Naive thymus-derived CD4-positive, alpha-beta T cell (primary cell): ENCODE measurements around the gene GPR89B. TPM values are rescaled to one million over a fixed set of nuclear protein-coding genes. Genes with fewer than 3 reads are reported as not detected.

Experiments
- ATAC-seq: fragments of 150-1000 bp; cut with Tn5 transposase; 2 replicates; pipeline ENCODE4 v1.10.0; 2021; ENCODE audit warnings: mild to moderate bottlenecking, moderate library complexity
- CTCF ChIA-PET: fragments of 350-600 bp; sonication (Branson Sonifier 250); formaldehyde crosslinking; loops from one replicate; lab custom pipeline; 2021; ENCODE audit warnings: antibody characterized with exemption; lab: Charles Lee
- POLR2A ChIA-PET: fragments of 350-600 bp; sonication (Branson Sonifier 250); formaldehyde crosslinking; loops from one replicate; lab custom pipeline; 2021; ENCODE audit warnings: antibody characterized with exemption, inconsistent platforms; lab: Charles Lee
- DNase-seq, 9 donors: peaks; one replicate each; pipeline versions ENCODE4 v3.0.0 to v3.0.0-alpha.2; 2020 to 2022; ENCODE audit warnings: mixed read lengths in 1 of 9
- H3K27ac ChIP-seq: one replicate; pipeline ENCODE4 v1.7.0; 2013; ENCODE audit warnings: mild to moderate bottlenecking, low read depth, low read length, moderate library complexity
- H3K27me3 ChIP-seq, 2 donors: one replicate each; pipeline ENCODE4 v1.7.0; 2013; ENCODE audit warnings: low read length in 2 of 2, mild to moderate bottlenecking in 2 of 2, moderate library complexity in 2 of 2; ENCODE audit not compliant: control insufficient read depth in 2 of 2, insufficient read depth in 2 of 2
- H3K36me3 ChIP-seq, 3 experiments: 1 replicate in 2 of 3; 2 replicates in 1 of 3; pipeline ENCODE4 v1.7.0; 2013; ENCODE audit warnings: low read length in 3 of 3, mild to moderate bottlenecking in 3 of 3, moderate library complexity in 1 of 3; ENCODE audit not compliant: insufficient read depth in 3 of 3, control insufficient read depth in 2 of 3
- H3K4me1 ChIP-seq, 2 donors: one replicate each; pipeline ENCODE4 v1.7.0; 2013; ENCODE audit warnings: low read length in 2 of 2, mild to moderate bottlenecking in 2 of 2, moderate library complexity in 1 of 2; ENCODE audit not compliant: control insufficient read depth in 2 of 2, insufficient read depth in 2 of 2
- H3K4me3 ChIP-seq: 2 replicates; pipeline ENCODE4 v1.7.0; 2013; ENCODE audit warnings: mild to moderate bottlenecking, low read length
- H3K9me3 ChIP-seq, 3 experiments: 1 replicate in 2 of 3; 2 replicates in 1 of 3; pipeline ENCODE4 v1.7.0; 2013; ENCODE audit warnings: low read length in 3 of 3; ENCODE audit not compliant: control insufficient read depth in 2 of 3
- H3K27ac Mint-ChIP-seq, 9 donors: one replicate each; pipeline ENCODE4 v1.8.0; 2020 to 2022; ENCODE audit warnings: mixed read lengths in 9 of 9, mild to moderate bottlenecking in 8 of 9, moderate library complexity in 5 of 9, inconsistent platforms in 2 of 9
- H3K27me3 Mint-ChIP-seq, 5 donors: one replicate each; pipeline ENCODE4 v1.8.0; 2021 to 2022; ENCODE audit warnings: mixed read lengths in 5 of 5, mild to moderate bottlenecking in 1 of 5
- H3K36me3 Mint-ChIP-seq, 5 donors: one replicate each; pipeline ENCODE4 v1.8.0; 2020 to 2022; ENCODE audit warnings: mixed read lengths in 5 of 5, mild to moderate bottlenecking in 3 of 5, inconsistent platforms in 1 of 5
- H3K4me1 Mint-ChIP-seq, 7 donors: one replicate each; pipeline ENCODE4 v1.8.0; 2020 to 2022; ENCODE audit warnings: mixed read lengths in 7 of 7, mild to moderate bottlenecking in 3 of 7, inconsistent platforms in 1 of 7
- H3K4me3 Mint-ChIP-seq, 10 donors: one replicate each; pipeline ENCODE4 v1.8.0; 2020 to 2022; ENCODE audit warnings: mild to moderate bottlenecking in 10 of 10, mixed read lengths in 10 of 10, moderate library complexity in 6 of 10, inconsistent platforms in 2 of 10
- H3K9me3 Mint-ChIP-seq, 11 donors: one replicate each; pipeline ENCODE4 v1.8.0; 2020 to 2022; ENCODE audit warnings: mixed read lengths in 11 of 11, mild to moderate bottlenecking in 4 of 11, inconsistent platforms in 1 of 11, moderate library complexity in 1 of 11
- intact Hi-C, 2 donors: fragments of 100-400 bp; cut with micrococcal nuclease; formaldehyde crosslinking; loops; one replicate each; pipeline ENCODE4 v1.15.1; 2023
- polyA plus RNA-seq, 2 donors: library from polyadenylated mRNA; unstranded; fragments of 300-500 nt; fragmentation: Illumina TruSeq; gene quantifications; one replicate each; pipeline ENCODE4 v1.2.3, GENCODE V29; 2021
- total RNA-seq, 6 experiments: library from RNA in 5 of 6; stranded (reverse) in 5 of 6; gene quantifications; 1 replicate in 5 of 6; 2 replicates in 1 of 6; pipeline ENCODE4 v1.2.3 and lab custom pipeline; 2021 to 2026

The GPR89B gene
- total and polyA plus RNA-seq, 7 experiments from 2014 or later: 13.3 to 36.6 (median 21.5) TPM

- ChIA-PET CTCF (interaction anchor here (0.6 to 6.0 kb wide), 21 partner anchors 9 to 620 kb away, joined by 3 to 56 read pairs (median 3); no protein-coding TSS in a partner anchor), POLR2A (no interaction called here)
- Mint-ChIP-seq H3K4me1 (peaks cover 0 to 4% (median 0%) of the 10 kb centered on the region in 7 donors), H3K9me3 (no peaks in the 10 kb centered on the region), H3K36me3 (no peaks in the 10 kb centered on the region), H3K4me3 (no peak overlapping the region), H3K27ac (peak overlapping the region in 1 of 9 donors; percentile 77), H3K27me3 (peaks cover 0 to 8% (median 0%) of the 10 kb centered on the region in 5 donors)
- Histone ChIP-seq H3K4me1 (no peaks in the 10 kb centered on the region), H3K27ac (no peak overlapping the region), H3K27me3 (no peaks in the 10 kb centered on the region), H3K4me3 (no peak overlapping the region), H3K9me3 (no peaks in the 10 kb centered on the region), H3K36me3 (no peaks in the 10 kb centered on the region)
- DNase-seq (peak in 5 of 9 donors; percentile 35 to 52 (median 45)), ATAC-seq (peak; percentile 58)
- intact Hi-C loops: loop anchor here (1.0 to 5.0 kb wide), 8 partner anchors 168 to 618 kb away; no protein-coding TSS in a partner anchor
Measured at GRCh38 chr1:147892731-147893214, 35.4 kb upstream of the GPR89B start.

DNA sequence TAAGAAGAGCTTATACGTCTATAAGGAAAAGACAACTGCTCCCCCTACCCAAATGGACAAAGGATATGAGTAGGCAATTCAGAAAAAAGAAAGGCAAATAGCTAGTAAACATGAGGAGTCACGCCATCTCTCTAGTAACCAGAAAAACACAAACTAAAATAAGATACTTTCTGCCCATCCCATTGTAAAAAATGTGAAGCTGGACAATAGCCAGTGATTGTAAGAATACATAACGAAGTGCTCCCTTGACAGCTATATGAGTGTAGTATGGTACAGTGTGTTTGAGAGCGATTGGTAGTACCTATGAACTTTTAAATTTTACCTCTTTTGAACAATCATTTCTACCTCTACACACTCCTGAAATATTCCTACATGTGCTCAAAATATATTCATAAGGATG lies 33.1 kb upstream of the GPR89B start:
- H3K27me3 Mint-ChIP-seq: peaks cover 0 to 9% (median 0%) of the 10 kb centered on the region in 5 donors

GRCh38 chr1:147897029-147897752 lies 31.0 kb upstream of the GPR89B start:
- peaks cover 0 to 4% (median 0%) of the 10 kb centered on the region in 7 donors for H3K4me1 Mint-ChIP-seq
- no peaks in the 10 kb centered on the region for H3K4me1 ChIP-seq
- ATAC-seq: no peak
- no peaks in the 10 kb centered on the region for H3K9me3 Mint-ChIP-seq
- H3K36me3 Mint-ChIP-seq: no peaks in the 10 kb centered on the region
- no peaks in the 10 kb centered on the region for H3K36me3 ChIP-seq
- H3K27ac ChIP-seq: no peak overlapping the region
- ChIA-PET POLR2A (interaction anchor here (0.5 kb wide), 1 partner anchor 199 kb away, joined by 3 read pairs; no protein-coding TSS in a partner anchor), CTCF (no interaction called here)
- no peak for DNase-seq
- H3K27ac Mint-ChIP-seq: no peak overlapping the region
- peaks cover 0 to 6% (median 0%) of the 10 kb centered on the region in 5 donors for H3K27me3 Mint-ChIP-seq
- no peaks in the 10 kb centered on the region for H3K9me3 ChIP-seq
- intact Hi-C loops: no loop called here
- H3K4me3 Mint-ChIP-seq: no peak overlapping the region
- no peak overlapping the region for H3K4me3 ChIP-seq
- H3K27me3 ChIP-seq: no peaks in the 10 kb centered on the region

More for the DNA sequence above, 33.1 kb upstream of the GPR89B start:
- Histone ChIP-seq H3K9me3 (no peaks in the 10 kb centered on the region), H3K4me3 (no peak overlapping the region), H3K36me3 (no peaks in the 10 kb centered on the region), H3K27ac (no peak overlapping the region), H3K27me3 (no peaks in the 10 kb centered on the region), H3K4me1 (no peaks in the 10 kb centered on the region)
- H3K36me3 Mint-ChIP-seq: no peaks in the 10 kb centered on the region
- ATAC-seq (no peak), DNase-seq (no peak)
- no peak overlapping the region for H3K27ac Mint-ChIP-seq
- POLR2A ChIA-PET: no interaction called here
- no peaks in the 10 kb centered on the region for H3K9me3 Mint-ChIP-seq
- H3K4me1 Mint-ChIP-seq: peaks cover 0 to 4% (median 0%) of the 10 kb centered on the region in 7 donors
- H3K4me3 Mint-ChIP-seq: no peak overlapping the region
- intact Hi-C loops: no loop called here
- CTCF ChIA-PET: interaction anchor here (0.9 kb wide), 1 partner anchor 402 kb away, joined by 3 read pairs; no protein-coding TSS in a partner anchor

DNA sequence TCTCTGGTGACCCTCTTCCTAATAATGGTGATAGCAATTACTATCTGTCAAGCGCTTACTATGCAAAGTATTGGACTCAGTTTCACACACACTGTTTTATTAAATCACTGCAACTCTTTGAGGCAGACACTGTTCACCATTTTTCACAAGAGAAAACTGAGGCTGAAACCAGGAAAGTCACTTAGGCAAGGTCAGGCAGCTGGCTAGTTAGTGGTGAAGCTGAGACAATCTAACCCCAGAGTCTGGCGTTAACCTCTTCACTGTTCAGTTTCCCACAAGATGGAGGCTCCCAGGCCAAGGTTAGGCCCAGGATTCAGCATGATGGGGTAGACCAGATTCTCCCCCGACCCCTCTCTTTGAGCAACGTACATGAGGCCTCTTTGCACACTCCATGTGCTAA lies 30.4 kb upstream of the GPR89B start:
- Histone ChIP-seq H3K4me1 (no peaks in the 10 kb centered on the region), H3K27me3 (no peaks in the 10 kb centered on the region), H3K36me3 (no peaks in the 10 kb centered on the region), H3K4me3 (no peak overlapping the region), H3K27ac (no peak overlapping the region), H3K9me3 (no peaks in the 10 kb centered on the region)
- Mint-ChIP-seq H3K9me3 (no peaks in the 10 kb centered on the region), H3K27ac (no peak overlapping the region), H3K36me3 (no peaks in the 10 kb centered on the region), H3K27me3 (peaks cover 0 to 6% (median 0%) of the 10 kb centered on the region in 5 donors), H3K4me3 (no peak overlapping the region), H3K4me1 (peaks cover 0 to under 1% (median 0%) of the 10 kb centered on the region in 7 donors)
- ChIA-PET CTCF (no interaction called here), POLR2A (no interaction called here)
- DNase-seq: no peak
- no peak for ATAC-seq
- intact Hi-C loops: no loop called here

GRCh38 chr1:147902253-147902845 lies 25.9 kb upstream of the GPR89B start, which contains the start of gene GJA8:
Gene GJA8 (plus strand): TSS chr1:147902795. CDS start chr1:147907956, 5,161 bp downstream.
- POLR2A ChIA-PET: interaction anchor here (0.7 kb wide), 1 partner anchor 395 kb away, joined by 3 read pairs; no protein-coding TSS in a partner anchor
- H3K27me3 Mint-ChIP-seq: peaks cover 0 to 11% (median 0%) of the 10 kb centered on the region in 5 donors

GRCh38 chr1:147904726-147905125 lies 23.5 kb upstream of the GPR89B start:
- H3K27me3 Mint-ChIP-seq: peaks cover 0 to 23% (median 3%) of the 10 kb centered on the region in 5 donors
- CTCF ChIA-PET: no interaction called here
- intact Hi-C loops: no loop called here

More at GRCh38 chr1:147902253-147902845, 25.9 kb upstream of the GPR89B start, which contains the start of gene GJA8:
- no peak within 1 kb of the TSS for H3K4me3 ChIP-seq
- Mint-ChIP-seq H3K4me1 (peaks cover 0 to 9% (median 6%) of the 10 kb centered on the region in 7 donors), H3K36me3 (no peaks in the 10 kb centered on the region), H3K9me3 (no peaks in the 10 kb centered on the region), H3K4me3 (no peak within 1 kb of the TSS), H3K27ac (no peak within 1 kb of the TSS)
- intact Hi-C loops: no loop called here
- H3K4me1 ChIP-seq: no peaks in the 10 kb centered on the region
- H3K36me3 ChIP-seq: no peaks in the 10 kb centered on the region
- H3K9me3 ChIP-seq: no peaks in the 10 kb centered on the region
- CTCF ChIA-PET: interaction anchor here (1.4 kb wide), 1 partner anchor 10 kb away, joined by 6 read pairs; no protein-coding TSS in a partner anchor
- no peaks in the 10 kb centered on the region for H3K27me3 ChIP-seq
- ATAC-seq (no peak), DNase-seq (no peak)
- H3K27ac ChIP-seq: no peak within 1 kb of the TSS

More at GRCh38 chr1:147904726-147905125, 23.5 kb upstream of the GPR89B start:
- ATAC-seq (no peak), DNase-seq (no peak)
- H3K27ac Mint-ChIP-seq: no peak overlapping the region
- H3K9me3 Mint-ChIP-seq: no peaks in the 10 kb centered on the region
- no peak overlapping the region for H3K4me3 ChIP-seq
- H3K36me3 Mint-ChIP-seq: no peaks in the 10 kb centered on the region
- H3K9me3 ChIP-seq: no peaks in the 10 kb centered on the region
- no peaks in the 10 kb centered on the region for H3K4me1 ChIP-seq
- POLR2A ChIA-PET: no interaction called here
- no peak overlapping the region for H3K27ac ChIP-seq
- peaks cover 0 to 9% (median 6%) of the 10 kb centered on the region in 7 donors for H3K4me1 Mint-ChIP-seq
- H3K27me3 ChIP-seq: no peaks in the 10 kb centered on the region
- no peak overlapping the region for H3K4me3 Mint-ChIP-seq
- no peaks in the 10 kb centered on the region for H3K36me3 ChIP-seq
